ENCODE data around the gene ETV3.
"Not testable (repeated sequence)": the region's sequence is repeated elsewhere in the genome, so short reads cannot be mapped to it uniquely, and the experiment has no call there.

The ETV3 gene

DNA sequence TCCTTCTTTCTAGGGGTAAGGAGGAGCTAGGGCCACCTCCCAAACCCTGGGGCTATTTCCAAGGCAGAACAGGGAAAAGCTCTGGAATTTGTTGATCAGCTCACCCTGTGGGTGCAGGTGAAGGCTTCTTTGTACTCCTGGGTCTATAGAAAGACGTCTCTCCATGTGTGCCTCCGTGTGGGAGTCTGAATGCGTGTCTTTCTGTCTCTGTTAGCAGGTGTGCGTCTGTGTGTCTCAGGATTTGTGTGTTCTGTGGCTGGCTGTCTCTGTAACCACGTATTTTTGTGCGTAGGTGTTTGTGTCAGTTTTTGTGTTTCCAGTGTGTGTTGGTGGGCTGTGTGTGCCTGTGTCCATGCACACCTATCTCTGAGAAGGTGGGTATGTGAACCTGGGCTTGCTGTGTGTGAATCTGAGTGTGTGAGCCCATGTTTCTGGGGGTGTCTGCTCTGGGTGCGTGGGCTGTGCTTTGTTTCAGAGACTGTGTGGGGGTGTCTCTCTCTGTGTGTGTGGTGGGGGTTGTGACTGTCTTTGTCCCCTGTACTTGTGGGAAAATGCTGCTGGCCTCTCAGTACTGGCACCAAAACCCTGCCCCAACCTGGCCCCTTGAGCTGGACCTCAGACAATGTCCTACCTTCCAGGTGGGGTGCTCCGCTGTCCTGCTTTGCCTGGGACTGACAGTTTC is 25.9 kb downstream of the ETV3 start:
- DNase-seq (ENCODE audit: low spot score) = no peak

DNA sequence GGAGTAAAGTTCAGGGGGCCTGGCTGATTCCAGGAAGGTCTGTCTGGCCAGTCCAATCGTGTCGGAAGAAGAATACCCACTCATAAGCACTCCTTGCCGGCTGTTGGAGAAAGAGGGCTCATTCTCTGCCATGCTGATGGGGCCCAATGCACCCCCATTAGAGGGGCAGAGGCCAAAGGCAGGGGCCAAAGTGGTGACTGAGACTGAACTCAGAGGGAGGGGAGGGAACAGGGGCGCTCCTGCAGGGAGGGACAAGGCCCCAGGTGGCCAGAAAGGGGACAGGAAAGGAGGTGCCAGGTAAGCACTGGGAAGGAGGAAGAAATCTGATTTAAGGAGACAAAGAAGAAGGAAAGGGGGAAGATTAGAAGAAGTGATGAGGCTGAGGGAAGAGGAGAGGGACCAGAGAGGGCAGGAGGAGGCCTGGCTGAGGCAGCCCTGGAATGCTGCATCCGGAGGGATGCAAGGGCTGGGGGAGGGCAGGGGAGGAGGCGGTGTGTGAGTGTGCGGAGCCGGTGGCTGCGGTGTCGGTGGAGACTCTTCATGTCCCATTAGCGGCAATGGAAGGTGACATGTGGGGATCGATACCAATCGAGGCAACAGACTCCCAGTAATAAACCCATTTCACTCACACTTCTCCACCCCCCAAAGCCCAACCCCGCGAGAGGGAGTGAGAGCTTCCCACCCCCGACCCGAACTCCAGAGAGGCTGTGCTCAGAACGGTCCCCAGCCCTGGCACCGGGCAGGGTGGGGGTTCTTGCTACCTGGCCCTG is 26.6 kb downstream of the ETV3 start:
- DNase-seq (ENCODE audit: low spot score) = no peak

DNA sequence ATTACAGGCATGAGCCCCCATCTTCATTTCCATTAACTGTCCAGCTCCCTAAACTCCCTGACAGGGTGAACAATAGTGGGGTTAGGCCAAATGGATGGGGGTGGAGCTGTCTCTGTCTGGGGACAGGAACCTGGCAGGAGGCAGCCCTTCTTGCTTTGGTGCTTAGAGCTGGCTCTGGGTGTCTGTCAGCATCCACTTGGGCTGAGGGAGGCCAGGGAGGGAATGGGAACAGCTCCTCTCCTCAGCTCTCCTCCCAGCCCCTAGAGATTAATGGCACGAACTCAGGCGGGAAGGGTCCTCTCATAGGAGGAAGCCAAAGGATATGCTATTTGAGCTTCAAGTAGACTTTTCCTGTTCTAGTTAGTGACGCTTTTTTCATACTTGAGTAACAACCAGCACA is 27.5 kb downstream of the ETV3 start:
- no peak for DNase-seq (ENCODE audit: low spot score)

DNA sequence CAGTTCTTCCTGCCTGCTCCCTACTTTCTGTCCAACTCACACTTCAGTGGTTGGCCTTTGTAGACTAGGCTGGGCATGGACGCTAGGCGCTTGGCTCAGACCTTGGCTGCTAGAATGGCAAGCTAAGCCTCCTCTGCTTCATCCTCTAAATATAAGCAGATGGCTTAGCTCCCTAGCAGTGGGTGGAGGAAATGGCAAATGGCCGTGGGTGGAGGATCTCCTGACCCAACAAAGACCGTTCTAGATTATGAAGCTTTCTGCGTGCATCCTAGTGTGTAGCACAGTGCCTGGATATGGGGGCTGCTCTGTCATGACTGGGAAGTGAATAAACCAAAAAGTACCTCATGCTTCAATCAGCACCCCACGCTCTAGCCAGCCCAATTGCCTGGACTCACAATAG is 28.2 kb downstream of the ETV3 start:
- no peak for DNase-seq (ENCODE audit: low spot score)

DNA sequence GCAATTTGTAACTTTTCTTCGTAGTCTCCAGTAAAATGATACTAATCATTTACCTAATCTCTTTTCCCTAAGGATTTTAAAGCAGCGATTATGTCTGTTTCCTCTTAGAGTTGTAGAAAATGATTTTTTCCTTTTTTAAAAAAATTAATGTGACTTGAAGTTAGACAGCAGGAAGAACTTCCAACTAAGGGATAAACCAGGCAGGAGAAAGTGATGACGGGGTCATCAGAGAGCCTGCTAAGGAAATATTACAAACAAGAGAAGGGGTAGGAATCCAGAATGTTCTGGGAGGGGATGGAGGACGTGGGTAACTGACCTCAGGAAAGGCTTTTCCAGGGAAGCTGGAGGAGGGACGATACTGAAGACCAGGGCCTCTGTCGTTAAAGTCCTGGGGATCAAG is 29.7 kb downstream of the ETV3 start:
- DNase-seq (ENCODE audit: low spot score) = no peak

- no peak for DNase-seq (ENCODE audit: low spot score)
Observed at GRCh38 chr1:157107702-157108101, 30.5 kb downstream of the ETV3 start.

DNA sequence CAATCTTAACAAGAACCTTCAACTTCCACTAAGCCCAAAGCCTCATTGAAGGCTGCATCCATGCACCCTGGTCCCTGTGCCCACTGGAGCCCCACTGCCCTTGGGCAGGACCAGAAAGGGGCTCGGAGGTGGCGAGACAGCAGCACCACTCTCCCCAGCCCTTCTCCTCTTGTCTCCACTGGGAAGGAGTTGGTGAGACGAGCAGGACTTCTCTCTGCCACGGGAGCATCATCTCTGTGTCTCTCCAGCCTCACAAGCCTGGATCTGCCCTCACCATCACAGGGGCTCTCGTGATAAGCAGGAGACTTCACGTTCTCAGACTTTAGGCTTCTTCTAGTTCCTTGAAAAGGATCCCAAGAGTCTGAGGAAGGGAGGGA is 31.4 kb downstream of the ETV3 start:
- no peak for DNase-seq (ENCODE audit: low spot score)

DNA sequence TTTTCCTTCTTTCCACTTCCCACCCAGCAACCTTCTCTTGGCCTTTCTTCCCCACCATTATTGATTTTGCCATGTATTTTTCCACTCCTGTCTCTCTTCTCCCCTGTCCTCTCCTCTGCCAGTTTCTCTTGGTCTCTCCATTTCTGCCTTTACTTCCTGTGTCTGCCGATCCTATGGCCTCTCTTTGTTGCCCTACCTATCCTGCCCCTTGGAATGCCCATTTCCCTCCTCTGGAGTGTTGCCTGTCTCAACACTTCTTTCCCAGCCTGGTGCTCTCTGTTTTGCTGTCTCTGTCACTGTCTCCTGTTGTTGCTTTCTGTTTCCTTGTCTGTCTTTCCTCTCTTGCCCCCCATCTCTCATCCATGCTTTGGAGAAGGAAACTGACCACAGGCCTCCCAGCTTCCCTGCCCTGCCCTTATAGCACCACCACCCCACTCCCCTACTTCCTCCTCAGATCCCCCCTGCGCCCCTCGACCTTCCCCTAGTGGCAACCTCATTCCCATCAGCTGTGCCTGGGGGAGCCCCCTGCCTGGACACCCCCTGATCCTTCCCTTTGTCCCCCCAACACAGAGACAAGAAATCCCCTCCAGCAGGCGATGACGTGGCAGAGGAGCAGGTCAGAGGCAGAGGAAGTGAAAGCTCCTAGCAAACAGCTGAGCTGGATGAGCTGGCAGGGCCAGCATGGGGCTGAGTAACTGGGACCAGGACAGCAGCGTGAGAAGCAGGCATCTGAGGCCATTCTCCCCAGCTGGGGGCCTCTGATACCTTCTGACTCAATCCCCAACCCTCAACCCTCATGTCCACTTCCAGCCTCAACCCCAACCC is 32.0 kb downstream of the ETV3 start:
- DNase-seq (ENCODE audit: low spot score) = no peak

GRCh38 chr1:157105298-157105987 is 32.8 kb downstream of the ETV3 start:
- DNase-seq (ENCODE audit: low spot score) = no peak

DNA sequence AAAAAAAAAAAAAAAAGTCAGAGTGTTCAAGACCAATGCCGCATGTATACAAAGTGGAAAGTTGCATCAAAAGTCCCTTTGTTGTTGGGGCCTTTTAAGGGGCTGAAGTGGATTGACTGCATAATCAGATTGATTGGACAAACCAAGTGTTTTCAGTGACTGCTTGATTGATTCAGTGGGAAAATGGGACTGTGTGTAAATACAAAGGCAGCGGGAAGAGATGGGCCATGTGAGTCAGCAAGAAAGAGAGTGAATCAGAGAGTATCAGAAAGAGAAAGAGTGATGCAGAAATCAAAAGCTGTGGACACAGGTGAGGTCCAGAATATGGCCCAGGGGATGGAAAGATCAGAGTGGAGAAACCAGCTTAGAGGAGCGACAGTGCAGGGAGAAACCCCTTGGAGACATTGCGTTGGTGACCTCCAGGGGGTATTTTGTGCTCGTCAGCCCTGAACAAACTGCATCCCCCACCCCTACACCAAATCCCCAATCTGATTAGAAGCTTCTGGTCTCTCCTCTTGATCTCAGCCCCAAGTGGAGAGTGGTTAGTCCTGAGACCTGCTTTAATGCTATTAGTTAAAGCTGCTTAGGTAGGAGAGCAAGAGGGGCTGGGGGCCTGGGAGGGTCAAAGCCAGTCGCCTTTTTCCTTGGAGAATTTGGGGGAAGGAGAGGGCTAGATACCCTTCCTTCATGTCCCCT is 33.4 kb downstream of the ETV3 start:
- no peak for DNase-seq (ENCODE audit: low spot score)

- DNase-seq (ENCODE audit: low spot score) = no peak
Observed at GRCh38 chr1:157103268-157103667, 34.9 kb downstream of the ETV3 start.

DNA sequence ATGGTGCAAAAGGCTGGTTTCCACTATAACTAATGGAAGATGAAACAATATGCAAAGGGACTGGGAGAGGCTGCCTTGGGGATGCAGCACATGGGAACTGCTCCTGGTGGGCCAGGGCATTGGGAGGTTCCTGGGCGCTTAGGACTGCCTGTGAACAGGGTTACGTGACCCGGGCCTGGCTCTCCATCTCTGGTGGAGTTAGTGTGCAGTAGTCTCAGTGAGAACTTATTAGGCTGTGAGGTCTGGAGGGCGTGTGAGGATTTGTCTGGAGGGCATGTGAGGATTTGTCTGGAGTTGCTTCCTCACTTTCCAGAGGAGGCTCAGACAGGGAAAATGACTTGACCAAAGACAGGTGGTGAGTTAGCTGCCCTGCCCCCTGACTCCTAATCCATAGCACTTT is 37.0 kb downstream of the ETV3 start:
- no peak for DNase-seq (ENCODE audit: low spot score)

DNA sequence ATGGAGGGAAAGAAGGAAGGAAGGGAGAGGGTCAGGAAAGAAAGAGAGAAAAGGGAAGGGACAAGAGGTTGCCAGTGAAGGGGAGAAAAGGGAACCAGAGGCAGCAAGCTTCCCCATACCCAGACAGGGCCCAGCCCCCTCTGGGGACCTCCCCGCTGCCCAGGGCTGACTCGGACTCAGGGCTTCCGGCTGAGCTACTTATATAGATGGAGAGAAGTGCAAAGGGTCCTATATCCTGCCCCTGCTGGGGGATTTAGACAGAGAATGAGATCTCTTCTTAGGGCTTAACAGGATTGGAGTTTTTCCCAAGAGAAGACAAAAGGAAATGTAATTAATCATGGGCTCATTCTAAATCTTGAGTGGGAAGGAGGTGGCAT is 38.6 kb downstream of the ETV3 start, which contains the start of gene ETV3L:
ETV3L (minus strand) TSS at position 176 of the 377 bp plus-strand sequence. CDS start 285 bp downstream, outside the sequence.
- DNase-seq (ENCODE audit: low spot score) = no peak

- not testable (repeated sequence) for DNase-seq (ENCODE audit: low spot score)
Observed at GRCh38 chr1:157098987-157099632, 39.1 kb downstream of the ETV3 start.

- no peak for DNase-seq (ENCODE audit: low spot score)
Observed at GRCh38 chr1:157098519-157098918, 39.7 kb downstream of the ETV3 start.

DNA sequence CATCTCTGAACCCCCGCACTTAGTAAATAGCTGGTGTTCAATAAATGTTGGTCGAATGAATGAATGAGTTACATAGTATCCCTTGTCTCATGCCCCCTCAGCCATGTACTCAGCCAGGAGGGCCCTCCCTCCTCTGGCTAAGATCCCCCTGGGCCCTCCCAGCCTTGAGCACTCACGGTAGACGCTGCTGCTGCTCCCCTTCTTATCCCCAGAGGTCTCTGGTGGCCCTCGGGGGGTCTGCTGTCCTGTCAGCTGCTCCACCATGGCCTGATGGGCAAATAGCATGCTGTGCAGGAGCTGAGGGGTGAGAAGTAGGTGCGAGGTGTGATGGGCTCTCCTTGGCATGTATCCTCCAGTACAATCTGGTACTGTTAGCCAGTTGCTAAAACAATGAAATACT is 40.5 kb downstream of the ETV3 start:
- DNase-seq (ENCODE audit: low spot score) = no peak

DNA sequence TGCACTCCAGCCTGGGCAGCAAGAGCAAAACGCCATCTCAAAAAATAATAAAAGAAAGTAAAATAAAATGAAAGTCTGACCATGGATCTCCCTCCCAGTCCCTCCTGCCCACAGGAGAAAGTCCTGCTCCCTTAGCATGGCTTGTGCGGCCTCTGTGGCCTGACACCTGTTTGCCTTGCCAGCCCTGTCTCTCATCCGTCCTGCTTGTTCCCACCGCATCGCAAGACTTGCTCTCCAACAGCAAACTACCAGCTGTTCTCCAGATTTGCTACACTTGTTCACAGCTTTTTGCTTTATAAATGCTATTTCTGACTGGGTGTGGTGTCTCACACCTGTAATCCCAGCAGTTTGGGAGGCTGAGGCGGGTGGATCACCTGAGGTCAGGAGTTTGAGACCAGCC is 41.3 kb downstream of the ETV3 start:
- no peak for DNase-seq (ENCODE audit: low spot score)

DNA sequence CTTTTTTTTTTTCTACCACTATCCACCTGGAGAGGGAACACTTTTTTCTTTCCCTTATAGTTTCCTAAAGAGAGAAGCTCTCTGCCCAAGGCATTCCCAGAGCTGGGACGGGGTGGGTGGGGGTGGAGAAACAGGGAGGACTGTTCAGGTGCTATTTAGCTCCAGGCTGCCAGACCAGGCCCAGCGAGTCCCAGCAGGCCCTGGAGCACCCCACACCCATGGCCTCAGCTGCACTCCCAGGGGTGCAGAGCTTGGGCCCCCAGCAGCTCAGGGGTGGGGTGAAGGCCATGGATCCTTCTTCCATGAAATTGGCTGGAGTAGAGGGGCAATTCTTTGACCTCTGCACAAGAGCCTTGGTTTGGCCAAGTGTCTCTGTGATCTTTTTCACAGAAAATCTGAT is 42.6 kb downstream of the ETV3 start:
- no peak for DNase-seq (ENCODE audit: low spot score)

- no peak for DNase-seq (ENCODE audit: low spot score)
Observed at GRCh38 chr1:157095091-157095490, 43.1 kb downstream of the ETV3 start.

DNA sequence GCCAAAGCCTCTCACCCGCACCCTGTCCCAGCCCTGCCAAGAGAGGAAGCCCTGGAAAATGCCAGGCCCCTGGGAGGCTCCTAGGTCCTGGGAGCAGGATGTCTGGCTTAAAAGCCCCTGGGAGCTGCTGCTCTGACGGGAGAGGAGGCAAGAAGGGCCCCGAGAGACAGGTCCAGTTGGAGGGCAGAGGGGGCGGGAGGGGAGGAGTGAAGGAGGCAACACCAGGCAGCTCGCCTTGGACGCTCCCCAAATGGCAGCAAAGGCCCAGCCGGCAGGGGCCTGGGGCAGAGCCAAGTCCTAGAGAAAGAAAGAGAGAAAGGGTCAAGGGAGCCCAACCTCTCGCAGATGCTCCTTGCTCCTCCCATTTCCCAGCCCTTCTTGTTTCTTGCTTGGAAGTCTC is 45.4 kb downstream of the ETV3 start:
- DNase-seq (ENCODE audit: low spot score) = no peak

DNA sequence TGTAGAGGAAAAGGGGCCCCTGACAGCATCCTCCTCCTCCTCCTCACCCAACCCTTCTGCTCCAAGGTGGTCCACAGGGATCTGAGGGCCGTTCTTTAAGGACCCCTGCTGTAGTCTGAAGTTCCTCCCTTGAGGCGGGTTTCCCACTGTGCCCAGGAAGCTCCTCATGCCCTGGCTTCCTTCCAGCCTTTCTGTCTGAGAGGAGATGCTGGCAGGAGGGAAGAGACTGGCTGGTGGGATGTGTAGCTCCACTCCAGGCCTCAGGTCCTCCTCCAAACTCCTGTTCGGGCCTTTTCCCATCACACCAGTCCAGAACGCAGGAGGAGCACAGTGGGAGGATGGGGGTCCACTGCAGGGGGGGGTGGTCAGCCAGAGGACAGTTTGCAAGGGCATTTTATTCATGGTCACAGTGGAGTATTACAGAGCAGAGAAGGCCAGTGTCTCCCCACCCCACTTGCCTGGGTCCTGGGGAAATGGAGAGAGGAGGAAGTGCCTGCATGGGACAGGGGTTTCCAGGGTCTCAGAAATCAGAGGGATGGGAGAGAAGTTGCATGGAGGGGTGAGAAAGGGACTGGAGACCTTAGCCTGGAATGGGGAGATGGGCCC is 46.4 kb downstream of the ETV3 start:
- DNase-seq (ENCODE audit: low spot score) = no peak

Data from putamen (tissue), 1 donor.